GM12892 (cell line): Measurements from ENCODE around the gene RASA4B.

Source experiments
- POLR2A ChIP-seq: IDR thresholded peaks from 2 replicates; pipeline ENCODE4 v1.6.1; 2011; ENCODE audit warnings: low read depth, low read length, control low read depth
- POLR2AphosphoS5 ChIP-seq: IDR thresholded peaks from 2 replicates; pipeline ENCODE4 v1.6.1; 2011; ENCODE audit warnings: low read depth, low read length, control low read depth
- TAF1 ChIP-seq: IDR thresholded peaks from 2 replicates; pipeline ENCODE4 v1.6.1; 2011; ENCODE audit warnings: low read depth, mild to moderate bottlenecking, control low read depth, low read length, borderline replicate concordance

GRCh38 chr7:102469351-102469971 is 48.1 kb downstream of the RASA4B start:
- no peak for TF ChIP-seq POLR2AphosphoS5
- no peak for TF ChIP-seq POLR2A
- no peak for TF ChIP-seq TAF1
